GF-D8 (cell line): ENCODE results near the gene SERHL2.
"Not testable (repeated sequence)": the region's sequence is repeated elsewhere in the genome, so short reads cannot be mapped to it uniquely, and the experiment has no call there.

Experiments used
- DNase-seq: peaks from one replicate; lab custom pipeline; 2025; lab: John Stamatoyannopoulos, UW

The SERHL2 gene

GRCh38 chr22:42575996-42576574 lies 22.3 kb downstream of the SERHL2 start:
- DNase-seq, result not testable (repeated sequence)

- DNase-seq, result not testable (repeated sequence)
These were observed 23.4 kb downstream of the SERHL2 start for GRCh38 chr22:42577141-42577540.

GRCh38 chr22:42577623-42578240 lies 24.0 kb downstream of the SERHL2 start:
- DNase-seq, result no peak

- DNase-seq, result not testable (repeated sequence)
These were observed 26.3 kb downstream of the SERHL2 start for GRCh38 chr22:42580040-42580439.

- DNase-seq, result not testable (repeated sequence)
These were observed 27.5 kb downstream of the SERHL2 start for GRCh38 chr22:42581194-42581761.

GRCh38 chr22:42581762-42582716 lies 28.3 kb downstream of the SERHL2 start:
- DNase-seq, result no peak

- no peak for DNase-seq
These were observed 29.2 kb downstream of the SERHL2 start for GRCh38 chr22:42582987-42583386.

- DNase-seq, result no peak
These were observed 30.7 kb downstream of the SERHL2 start for GRCh38 chr22:42584364-42584940.

- DNase-seq, result no peak
These were observed 31.3 kb downstream of the SERHL2 start for GRCh38 chr22:42585096-42585495.

- no peak for DNase-seq
These were observed 32.6 kb downstream of the SERHL2 start for GRCh38 chr22:42586381-42586780.

GRCh38 chr22:42587588-42588175 lies 33.9 kb downstream of the SERHL2 start:
- peak; percentile 56 for DNase-seq

GRCh38 chr22:42591987-42592386 lies 38.2 kb downstream of the SERHL2 start:
- DNase-seq, result no peak

- DNase-seq, result no peak
These were observed 41.7 kb downstream of the SERHL2 start for GRCh38 chr22:42595434-42595833.

- no peak for DNase-seq
These were observed 42.6 kb downstream of the SERHL2 start for GRCh38 chr22:42596336-42596735.

GRCh38 chr22:42596863-42597530 lies 43.2 kb downstream of the SERHL2 start:
- no peak for DNase-seq

GRCh38 chr22:42601879-42602465 lies 48.2 kb downstream of the SERHL2 start:
- no peak for DNase-seq

- no peak for DNase-seq
These were observed 48.7 kb downstream of the SERHL2 start for GRCh38 chr22:42602470-42602869.

- no peak for DNase-seq
These were observed 49.7 kb downstream of the SERHL2 start for GRCh38 chr22:42603427-42603826.

- DNase-seq, result no peak
These were observed 50.6 kb downstream of the SERHL2 start for GRCh38 chr22:42604403-42604802.

GRCh38 chr22:42607641-42608040 lies 53.9 kb downstream of the SERHL2 start:
- DNase-seq, result not testable (repeated sequence)
